PC-3 (cell line): Measurements from ENCODE around the gene KEL. TPM values are rescaled to one million over a fixed set of nuclear protein-coding genes. Genes with fewer than 3 reads are reported as not detected.

Experiments used
- ATAC-seq: fragments of 200-7000 bp; cut with Tn5 transposase; 2 replicates; pipeline ENCODE4 v1.9.1; 2020; ENCODE audit warnings: mild to moderate bottlenecking, moderate library complexity
- BruUV-seq: library from RNA; stranded (reverse); fragments of 400-500 nt; replicated peaks from 2 replicates; lab custom pipeline; 2021; lab: Mats Ljungman, UMichigan
- CTCF ChIA-PET: fragments of 300-600 bp; sonication (Branson Sonifier 250); formaldehyde crosslinking; loops from one replicate; lab custom pipeline; 2022; ENCODE audit warnings: antibody characterized with exemption; lab: Charles Lee
- POLR2A ChIA-PET: fragments of 300-600 bp; sonication (Branson Sonifier 250); formaldehyde crosslinking; loops from one replicate; lab custom pipeline; 2022; ENCODE audit warnings: antibody characterized with exemption; ENCODE audit not compliant: unreplicated experiment; lab: Charles Lee
- DNase-seq: peaks from one replicate; pipeline ENCODE4 v3.0.0-alpha.2; 2015
- H2AFZ ChIP-seq: fragments of 300-600 bp; sonication (generic); 2 replicates; pipeline ENCODE4 v1.6.0; 2016; ENCODE audit warnings: antibody characterized with exemption, low read length
- H3F3A ChIP-seq: fragments of 300-600 bp; sonication (generic); one replicate; pipeline ENCODE4 v1.6.0; 2017; ENCODE audit warnings: antibody characterized with exemption, low read length, control low read depth, mild to moderate bottlenecking; ENCODE audit not compliant: unreplicated experiment
- H3K27ac ChIP-seq: fragments of 300-600 bp; sonication (generic); 2 replicates; pipeline ENCODE4 v1.5.1; 2016; ENCODE audit warnings: mild to moderate bottlenecking, low read length
- H3K27me3 ChIP-seq: fragments of 300-600 bp; sonication (generic); 2 replicates; pipeline ENCODE4 v1.6.1; 2016; ENCODE audit warnings: low read length, mixed read lengths
- H3K36me3 ChIP-seq: fragments of 300-600 bp; sonication (generic); 2 replicates; pipeline ENCODE4 v1.6.1; 2016; ENCODE audit warnings: low read depth, mixed run types, low read length, mixed read lengths
- H3K4me1 ChIP-seq: fragments of 300-600 bp; sonication (generic); 2 replicates; pipeline ENCODE4 v1.5.1; 2016; ENCODE audit warnings: low read length; ENCODE audit not compliant: insufficient read depth
- H3K4me2 ChIP-seq: fragments of 300-600 bp; sonication (generic); 2 replicates; pipeline ENCODE4 v1.6.0; 2016; ENCODE audit warnings: low read length
- H3K4me3 ChIP-seq: fragments of 300-600 bp; sonication (generic); 2 replicates; pipeline ENCODE4 v1.5.1; 2016; ENCODE audit warnings: mild to moderate bottlenecking, low read length, mixed read lengths
- H3K79me2 ChIP-seq: fragments of 300-600 bp; sonication (generic); 2 replicates; pipeline ENCODE4 v1.6.1; 2017; ENCODE audit warnings: low read length, mixed read lengths
- H3K9ac ChIP-seq: fragments of 300-600 bp; sonication (generic); 2 replicates; pipeline ENCODE4 v1.6.0; 2016; ENCODE audit warnings: mild to moderate bottlenecking, low read length
- H3K9me2 ChIP-seq: fragments of 300-600 bp; sonication (generic); replicated peaks from 2 replicates; pipeline ENCODE4 v1.6.1; 2016; ENCODE audit warnings: mixed run types, low read length, mixed read lengths
- H3K9me3 ChIP-seq: fragments of 300-600 bp; sonication (generic); 2 replicates; pipeline ENCODE4 v1.6.1; 2016; ENCODE audit warnings: low read length, mixed read lengths
- H4K20me1 ChIP-seq: fragments of 300-600 bp; sonication (generic); 2 replicates; pipeline ENCODE4 v1.6.1; 2016; ENCODE audit warnings: low read length, mixed read lengths
- CTCF ChIP-seq: fragments of 300-600 bp; sonication (generic); conservative IDR thresholded peaks from 2 replicates; pipeline ENCODE4 v1.5.1; 2017; ENCODE audit warnings: antibody characterized with exemption, low read depth, mild to moderate bottlenecking, low read length
- EZH2 ChIP-seq: fragments of 300-600 bp; sonication (generic); IDR thresholded peaks from one replicate; pipeline ENCODE4 v1.6.1; 2017; ENCODE audit warnings: antibody characterized with exemption, mild to moderate bottlenecking, low read length; ENCODE audit not compliant: unreplicated experiment
- EZH2phosphoT487 ChIP-seq: fragments of 300-600 bp; sonication (generic); IDR thresholded peaks from 2 replicates; pipeline ENCODE4 v1.6.1; 2018; ENCODE audit warnings: mild to moderate bottlenecking, antibody characterized with exemption, low read length, borderline replicate concordance
- intact Hi-C: fragments of 100-400 bp; cut with micrococcal nuclease; formaldehyde crosslinking; loops from 2 replicates; pipeline ENCODE4 v1.9.0; 2023
- total RNA-seq: library from RNA; depleted of rRNA; stranded (reverse); fragments of >200 nt; gene quantifications from 2 replicates; pipeline ENCODE4 v1.2.3, GENCODE V29; 2014

KEL gene
- total RNA-seq, 1 experiment from 2014 or later = 0.18 TPM

GRCh38 chr7:142999793-143000192 is 37.6 kb upstream of the KEL start:
- H2AFZ ChIP-seq = no peak overlapping the region
- H3K4me1 ChIP-seq = peaks cover 10% of the 10 kb centered on the region; the same call in 1 of the 2 replicates
- DNase-seq (no peak), ATAC-seq (no peak)
- ChIA-PET CTCF (no interaction called here), POLR2A (no interaction called here)
- H3K9me3 ChIP-seq = no peaks in the 10 kb centered on the region
- H3K27me3 ChIP-seq = peaks cover 19% of the 10 kb centered on the region
- H3K4me2 ChIP-seq = no peak overlapping the region
- TF ChIP-seq EZH2 = no peak
- no peak for TF ChIP-seq EZH2phosphoT487
- TF ChIP-seq CTCF = no peak
- no peak overlapping the region for H3K27ac ChIP-seq
- no TSS peak for BruUV-seq
- intact Hi-C loops = loop anchor here (10.0 kb wide), 3 partner anchors 365 to 465 kb away; no protein-coding TSS in a partner anchor
- no peaks in the 10 kb centered on the region for H3K36me3 ChIP-seq
- no peaks in the 10 kb centered on the region for H3K9me2 ChIP-seq
- no peak overlapping the region for H3K9ac ChIP-seq
- no peaks in the 10 kb centered on the region for H3K79me2 ChIP-seq
- no peaks in the 10 kb centered on the region for H3F3A ChIP-seq
- H4K20me1 ChIP-seq = no peaks in the 10 kb centered on the region
- H3K4me3 ChIP-seq = no peak overlapping the region

GRCh38 chr7:142998966-142999365 is 36.8 kb upstream of the KEL start:
- Histone ChIP-seq H3K9me2 (no peaks in the 10 kb centered on the region), H3K36me3 (no peaks in the 10 kb centered on the region), H3K9me3 (no peaks in the 10 kb centered on the region), H3F3A (no peaks in the 10 kb centered on the region), H3K79me2 (no peaks in the 10 kb centered on the region), H3K27me3 (peaks cover 14% of the 10 kb centered on the region; the same call in 1 of the 2 replicates), H2AFZ (no peak overlapping the region), H3K4me2 (no peak overlapping the region), H3K27ac (no peak overlapping the region), H4K20me1 (no peaks in the 10 kb centered on the region), H3K4me3 (no peak overlapping the region), H3K9ac (no peak overlapping the region), H3K4me1 (peaks cover 10% of the 10 kb centered on the region; the same call in 1 of the 2 replicates)
- no TSS peak for BruUV-seq
- ATAC-seq (no peak), DNase-seq (no peak)
- TF ChIP-seq CTCF (no peak), EZH2 (no peak), EZH2phosphoT487 (no peak)
- ChIA-PET CTCF (no interaction called here), POLR2A (no interaction called here)
- intact Hi-C loops = no loop called here

- Histone ChIP-seq H3K27me3 (peaks cover 14% of the 10 kb centered on the region; the same call in 1 of the 2 replicates), H3K4me2 (no peak overlapping the region), H3K4me1 (peaks cover 3% of the 10 kb centered on the region; the same call in 1 of the 2 replicates), H3K27ac (no peak overlapping the region), H3K36me3 (no peaks in the 10 kb centered on the region), H3K9me3 (no peaks in the 10 kb centered on the region), H3K4me3 (no peak overlapping the region), H3K9ac (no peak overlapping the region), H3K9me2 (no peaks in the 10 kb centered on the region), H3F3A (no peaks in the 10 kb centered on the region), H2AFZ (no peak overlapping the region), H4K20me1 (no peaks in the 10 kb centered on the region), H3K79me2 (no peaks in the 10 kb centered on the region)
- CTCF ChIA-PET = no interaction called here
- DNase-seq (no peak), ATAC-seq (no peak)
- BruUV-seq = no TSS peak
- POLR2A ChIA-PET = no interaction called here
- no peak for TF ChIP-seq EZH2phosphoT487
- TF ChIP-seq EZH2 = no peak
- TF ChIP-seq CTCF = no peak
- intact Hi-C loops = no loop called here
Measured at GRCh38 chr7:142997456-142997989, 35.4 kb upstream of the KEL start.
